Prostate gland (tissue), 2 donors: ENCODE results near the gene OR52N1. TPM values are rescaled to one million over a fixed set of nuclear protein-coding genes. Genes with fewer than 3 reads are reported as not detected.

Experiments used
- DNase-seq: peaks from one replicate; pipeline ENCODE4 v3.0.0-alpha.2; 2019; ENCODE audit warnings: low spot score
- H3K27ac ChIP-seq, 2 donors: fragments of 200-600 bp; sonication (generic); 2 replicates each; pipeline ENCODE4 v1.5.1; 2017 to 2019
- H3K27me3 ChIP-seq: fragments of 200-600 bp; sonication (generic); replicated peaks from 2 replicates; pipeline ENCODE4 v1.5.1; 2019; ENCODE audit not compliant: insufficient read depth
- H3K36me3 ChIP-seq, 2 donors: fragments of 200-600 bp; sonication (generic); 1 replicate in 1 of 2; 2 replicates in 1 of 2; pipeline versions ENCODE4 v1.5.1 to v1.8.1; 2017 to 2019
- H3K4me1 ChIP-seq: fragments of 200-600 bp; sonication (generic); replicated peaks from 2 replicates; pipeline ENCODE4 v1.5.1; 2019
- H3K4me3 ChIP-seq, 2 donors: fragments of 200-600 bp; sonication (generic); 2 replicates each; pipeline ENCODE4 v1.5.1; 2017 to 2019
- H3K9me3 ChIP-seq: fragments of 200-600 bp; sonication (generic); 2 replicates; pipeline ENCODE4 v1.5.1; 2017
- CTCF ChIP-seq, 4 experiments: fragments of 200-600 bp in 2 of 4; fragments of 450-650 bp in 2 of 4; sonication (generic) in 2 of 4; IDR thresholded peaks; 1 replicate in 3 of 4; 2 replicates in 1 of 4; pipeline ENCODE4 v1.5.1; 2016 to 2019; ENCODE audit warnings: antibody characterized with exemption in 4 of 4, mild to moderate bottlenecking in 2 of 4, moderate library complexity in 2 of 4
- POLR2A ChIP-seq: fragments of 450-650 bp; IDR thresholded peaks from one replicate; pipeline ENCODE4 v1.6.1; 2016; ENCODE audit warnings: antibody characterized with exemption, mild to moderate bottlenecking
- POLR2AphosphoS5 ChIP-seq: sonication (generic); formaldehyde crosslinking; IDR thresholded peaks from one replicate; pipeline ENCODE4 v1.6.1; 2017; ENCODE audit warnings: antibody characterized with exemption
- WGBS: methylation state at CpG from one replicate; pipeline ENCODE4 v1.1.5; 2018; 5-methylcytosine and 5-hydroxymethylcytosine counted together
- intact Hi-C: fragments of 100-400 bp; cut with DNase I; formaldehyde crosslinking; loops from one replicate; pipeline ENCODE4 v1.14.2; 2022
- total RNA-seq, 2 donors: library from RNA; depleted of rRNA; stranded (reverse); fragments of >200 nt; gene quantifications; one replicate each; pipeline ENCODE4 v1.1.0, GENCODE V29; 2016

Gene OR52N1
- total RNA-seq, 2 donors from 2014 or later = not detected

DNA sequence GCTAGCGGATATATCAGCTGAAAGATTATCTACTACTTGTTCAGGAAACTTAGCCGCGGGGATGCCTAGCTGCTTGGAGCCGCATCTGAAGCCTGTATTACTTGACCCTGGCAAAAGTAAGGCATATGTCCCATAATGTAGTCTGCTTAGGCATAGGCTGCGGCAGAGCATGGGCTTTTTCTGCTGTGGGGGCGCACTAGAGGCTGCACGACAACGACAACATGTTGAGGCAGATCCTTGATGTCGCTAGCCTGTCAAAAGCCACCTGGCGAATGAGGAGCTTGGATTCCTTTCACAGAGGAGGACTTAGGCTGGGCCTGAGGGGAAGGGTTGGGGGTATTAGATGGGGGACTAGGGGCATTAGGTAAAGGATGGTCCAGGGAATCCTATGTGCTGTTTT lies 16.5 kb upstream of the OR52N1 start:
- no peak overlapping the region for H3K4me3 ChIP-seq
- TF ChIP-seq CTCF (IDR thresholded peaks at IDR 0.05) = no peak
- WGBS = 59% methylated on average over 10 of the region's 10 CpGs
- H3K36me3 ChIP-seq = no peaks in the 10 kb centered on the region
- intact Hi-C loops = loop anchor here (5.0 to 10.0 kb wide), 3 partner anchors 133 to 680 kb away; no protein-coding TSS in a partner anchor
- DNase-seq = no peak
- H3K27ac ChIP-seq = no peak overlapping the region
- H3K4me1 ChIP-seq = no peaks in the 10 kb centered on the region
- H3K9me3 ChIP-seq = no peaks in the 10 kb centered on the region
- no peaks in the 10 kb centered on the region for H3K27me3 ChIP-seq

DNA sequence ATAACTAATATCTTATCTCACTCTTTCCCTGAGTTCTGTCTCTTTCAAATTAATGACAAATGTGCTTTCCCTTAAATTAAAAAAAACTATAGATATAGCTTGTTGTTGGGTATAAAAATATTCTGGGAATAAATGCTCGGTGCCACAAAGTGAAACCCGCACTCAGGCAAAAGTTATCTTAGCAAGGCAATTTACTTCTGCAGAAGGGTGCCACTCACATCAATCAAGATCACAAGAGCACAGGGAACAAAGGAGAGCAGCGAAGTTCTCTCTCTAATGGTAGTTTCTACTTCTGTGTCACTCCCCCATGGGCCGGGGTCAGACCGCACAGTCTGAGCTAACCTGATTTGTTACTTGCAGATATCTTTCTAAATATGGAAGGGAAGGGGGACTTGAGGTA lies 12.9 kb upstream of the OR52N1 start:
- Histone ChIP-seq H3K4me1 (no peaks in the 10 kb centered on the region), H3K27me3 (no peaks in the 10 kb centered on the region), H3K9me3 (no peaks in the 10 kb centered on the region), H3K4me3 (no peak overlapping the region), H3K27ac (no peak overlapping the region), H3K36me3 (no peaks in the 10 kb centered on the region)
- intact Hi-C loops = loop anchor here (10.0 kb wide), 1 partner anchor 129 kb away; no protein-coding TSS in a partner anchor
- 90% methylated on average over 5 of the region's 5 CpGs for WGBS
- no peak for DNase-seq
- TF ChIP-seq CTCF (IDR thresholded peaks at IDR 0.05) (no peak), POLR2A (no peak), POLR2AphosphoS5 (no peak)

- H3K36me3 ChIP-seq = no peaks in the 10 kb centered on the region
- no peaks in the 10 kb centered on the region for H3K9me3 ChIP-seq
- H3K4me1 ChIP-seq = no peaks in the 10 kb centered on the region
- H3K27me3 ChIP-seq = no peaks in the 10 kb centered on the region
- H3K4me3 ChIP-seq = no peak overlapping the region
- no peak for DNase-seq
- intact Hi-C loops = no loop called here
- TF ChIP-seq POLR2AphosphoS5 (no peak), POLR2A (no peak), CTCF (IDR thresholded peaks at IDR 0.05) (no peak)
- WGBS = 69% methylated on average over 6 of the region's 6 CpGs
- H3K27ac ChIP-seq = no peak overlapping the region
Measured at GRCh38 chr11:5796541-5796940, 5.5 kb upstream of the OR52N1 start.

GRCh38 chr11:5783255-5783654 lies 7.8 kb downstream of the OR52N1 start, which contains the start of gene OR52N5:
TSS of gene OR52N5 (minus strand) at chr11:5783355. CDS start at chr11:5778634, 4,721 bp downstream.
- Histone ChIP-seq H3K4me3 (no peak within 1 kb of the TSS), H3K36me3 (no peaks in the 10 kb centered on the region), H3K9me3 (no peaks in the 10 kb centered on the region), H3K4me1 (no peaks in the 10 kb centered on the region), H3K27ac (no peak within 1 kb of the TSS), H3K27me3 (no peaks in the 10 kb centered on the region)
- intact Hi-C loops = no loop called here
- WGBS = 58% methylated on average over 4 of the region's 4 CpGs
- DNase-seq = no peak
- no peak for TF ChIP-seq POLR2AphosphoS5
- no peak for TF ChIP-seq POLR2A

DNA sequence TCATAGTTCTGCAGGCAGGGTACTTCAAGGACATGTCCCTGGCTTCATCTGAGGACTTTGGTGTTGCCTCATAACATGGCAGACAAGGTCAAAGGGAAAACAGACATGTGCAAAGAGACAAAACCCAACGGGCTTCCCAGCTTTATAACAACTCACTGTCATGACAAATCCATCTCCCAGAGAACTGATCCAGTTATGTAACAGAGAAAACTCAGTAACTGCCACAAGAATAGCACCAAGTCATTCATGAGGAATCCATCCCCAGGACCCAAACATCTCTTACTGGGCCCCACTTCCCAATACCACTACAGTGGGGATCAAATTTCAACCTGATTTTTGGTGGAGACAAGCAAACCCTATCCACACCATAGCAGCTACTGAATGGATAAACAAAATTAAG lies 24.0 kb downstream of the OR52N1 start:
- intact Hi-C loops = no loop called here
- 53% methylated on average over 1 of the region's 1 CpG for WGBS
- no peak overlapping the region for H3K27ac ChIP-seq
- no peak overlapping the region for H3K4me3 ChIP-seq
- H3K4me1 ChIP-seq = no peaks in the 10 kb centered on the region
- H3K36me3 ChIP-seq = no peaks in the 10 kb centered on the region
- no peaks in the 10 kb centered on the region for H3K9me3 ChIP-seq
- no peak for DNase-seq
- TF ChIP-seq POLR2AphosphoS5 = no peak
- no peak for TF ChIP-seq CTCF (IDR thresholded peaks at IDR 0.05)
- TF ChIP-seq POLR2A = no peak
- no peaks in the 10 kb centered on the region for H3K27me3 ChIP-seq
